Measurements from ENCODE around the gene PTPRO.

- TF ChIP-seq, protein P1, sequence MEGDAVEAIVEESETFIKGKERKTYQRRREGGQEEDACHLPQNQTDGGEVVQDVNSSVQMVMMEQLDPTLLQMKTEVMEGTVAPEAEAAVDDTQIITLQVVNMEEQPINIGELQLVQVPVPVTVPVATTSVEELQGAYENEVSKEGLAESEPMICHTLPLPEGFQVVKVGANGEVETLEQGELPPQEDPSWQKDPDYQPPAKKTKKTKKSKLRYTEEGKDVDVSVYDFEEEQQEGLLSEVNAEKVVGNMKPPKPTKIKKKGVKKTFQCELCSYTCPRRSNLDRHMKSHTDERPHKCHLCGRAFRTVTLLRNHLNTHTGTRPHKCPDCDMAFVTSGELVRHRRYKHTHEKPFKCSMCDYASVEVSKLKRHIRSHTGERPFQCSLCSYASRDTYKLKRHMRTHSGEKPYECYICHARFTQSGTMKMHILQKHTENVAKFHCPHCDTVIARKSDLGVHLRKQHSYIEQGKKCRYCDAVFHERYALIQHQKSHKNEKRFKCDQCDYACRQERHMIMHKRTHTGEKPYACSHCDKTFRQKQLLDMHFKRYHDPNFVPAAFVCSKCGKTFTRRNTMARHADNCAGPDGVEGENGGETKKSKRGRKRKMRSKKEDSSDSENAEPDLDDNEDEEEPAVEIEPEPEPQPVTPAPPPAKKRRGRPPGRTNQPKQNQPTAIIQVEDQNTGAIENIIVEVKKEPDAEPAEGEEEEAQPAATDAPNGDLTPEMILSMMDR (IDR thresholded peaks at IDR 0.05; ENCODE audit: low read depth, low read length, poor library complexity, severe bottlenecking): no peak
- no peak for TF ChIP-seq EZH2phosphoT487 (IDR thresholded peaks at IDR 0.05; ENCODE audit: borderline replicate concordance, low read length)
These were observed 164.6 kb downstream of the PTPRO start for GRCh38 chr12:15486859-15487258.
